ENCODE measurements around the gene SLC10A3. TPM values are rescaled to one million over a fixed set of nuclear protein-coding genes. Genes with fewer than 3 reads are reported as not detected.
"Not testable (repeated sequence)": the region's sequence is repeated elsewhere in the genome, so short reads cannot be mapped to it uniquely, and the experiment has no call there.

The SLC10A3 gene
- total RNA-seq, 2 donors from 2014 or later: 5.4 to 9.1 TPM

- DNase-seq: no peak
- H3K9me3 Mint-ChIP-seq: peaks cover 58% of the 10 kb centered on the region
- 81 to 100% methylated on average over 1 to 7 of the region's 8 CpGs for WGBS, 2 experiments (ENCODE audit: insufficient coverage in 1 of 2, insufficient read length in 1 of 2)
- no peak overlapping the region for H3K4me3 ChIP-seq (ENCODE audit: low read length)
- H3K27me3 ChIP-seq (ENCODE audit: control insufficient read depth, insufficient read depth, low read length, poor library complexity, severe bottlenecking): no peaks in the 10 kb centered on the region
- H3K27ac Mint-ChIP-seq: no peak overlapping the region
- no peaks in the 10 kb centered on the region for H3K4me1 ChIP-seq (ENCODE audit: control insufficient read depth, insufficient read depth, low read length)
- no peak overlapping the region for H3K4me3 Mint-ChIP-seq
- peaks cover 3% of the 10 kb centered on the region for H3K36me3 ChIP-seq (ENCODE audit: control insufficient read depth, insufficient read depth, low read length)
- no peaks in the 10 kb centered on the region for H3K9me3 ChIP-seq (ENCODE audit: control insufficient read depth, low read length)
- no peak overlapping the region for H3K9ac ChIP-seq (ENCODE audit: extremely low read depth, low read length, poor library complexity, severe bottlenecking)
- peaks cover 2% of the 10 kb centered on the region for H3K27me3 Mint-ChIP-seq (ENCODE audit: insufficient read depth)
- TF ChIP-seq CTCF (conservative IDR thresholded peaks at IDR 0.05): no peak
- H3K4me1 Mint-ChIP-seq: no peaks in the 10 kb centered on the region
- peaks cover 11% of the 10 kb centered on the region for H3K36me3 Mint-ChIP-seq (ENCODE audit: low read depth)
- H3K27ac ChIP-seq (ENCODE audit: low read depth, low read length): no peak overlapping the region
These were observed 11.7 kb upstream of the SLC10A3 start for GRCh38 chrX:154502098-154502497.

GRCh38 chrX:154501423-154501822 lies 11.0 kb upstream of the SLC10A3 start:
- H3K9me3 Mint-ChIP-seq: peaks cover 61% of the 10 kb centered on the region
- H3K4me3 ChIP-seq (ENCODE audit: low read length); H3K27ac Mint-ChIP-seq; DNase-seq; H3K36me3 Mint-ChIP-seq (ENCODE audit: low read depth); H3K27me3 ChIP-seq (ENCODE audit: control insufficient read depth, insufficient read depth, low read length, poor library complexity, severe bottlenecking); H3K36me3 ChIP-seq (ENCODE audit: control insufficient read depth, insufficient read depth, low read length); H3K4me1 Mint-ChIP-seq; H3K27me3 Mint-ChIP-seq (ENCODE audit: insufficient read depth); H3K9ac ChIP-seq (ENCODE audit: extremely low read depth, low read length, poor library complexity, severe bottlenecking); H3K27ac ChIP-seq (ENCODE audit: low read depth, low read length); H3K9me3 ChIP-seq (ENCODE audit: control insufficient read depth, low read length); H3K4me3 Mint-ChIP-seq; H3K4me1 ChIP-seq (ENCODE audit: control insufficient read depth, insufficient read depth, low read length): not testable (repeated sequence)
- WGBS, 2 experiments (ENCODE audit: insufficient coverage in 1 of 2, insufficient read length in 1 of 2): 80 to 95% methylated on average over 2 to 7 of the region's 7 CpGs

- not testable (repeated sequence) for H3K4me1 Mint-ChIP-seq; H3K4me3 Mint-ChIP-seq; H3K9me3 ChIP-seq (ENCODE audit: control insufficient read depth, low read length); H3K4me1 ChIP-seq (ENCODE audit: control insufficient read depth, insufficient read depth, low read length); H3K4me3 ChIP-seq (ENCODE audit: low read length); H3K27ac Mint-ChIP-seq; H3K36me3 Mint-ChIP-seq (ENCODE audit: low read depth); H3K27me3 Mint-ChIP-seq (ENCODE audit: insufficient read depth); H3K27ac ChIP-seq (ENCODE audit: low read depth, low read length); H3K9ac ChIP-seq (ENCODE audit: extremely low read depth, low read length, poor library complexity, severe bottlenecking); DNase-seq; H3K36me3 ChIP-seq (ENCODE audit: control insufficient read depth, insufficient read depth, low read length); H3K27me3 ChIP-seq (ENCODE audit: control insufficient read depth, insufficient read depth, low read length, poor library complexity, severe bottlenecking)
- H3K9me3 Mint-ChIP-seq: peaks cover 60% of the 10 kb centered on the region
- WGBS, 2 experiments (ENCODE audit: insufficient coverage in 1 of 2, insufficient read length in 1 of 2): 95 to 100% methylated on average over 2 to 4 of the region's 4 CpGs
These were observed 6.2 kb upstream of the SLC10A3 start for GRCh38 chrX:154496591-154497137.

- no peaks in the 10 kb centered on the region for H3K36me3 Mint-ChIP-seq (ENCODE audit: low read depth)
- H3K4me1 Mint-ChIP-seq: no peaks in the 10 kb centered on the region
- no peak overlapping the region for H3K27ac Mint-ChIP-seq
- peaks cover 59% of the 10 kb centered on the region for H3K9me3 Mint-ChIP-seq
- Histone ChIP-seq H3K9me3 (ENCODE audit: control insufficient read depth, low read length) (no peaks in the 10 kb centered on the region), H3K4me3 (ENCODE audit: low read length) (no peak overlapping the region), H3K9ac (ENCODE audit: extremely low read depth, low read length, poor library complexity, severe bottlenecking) (no peak overlapping the region), H3K27ac (ENCODE audit: low read depth, low read length) (no peak overlapping the region), H3K27me3 (ENCODE audit: control insufficient read depth, insufficient read depth, low read length, poor library complexity, severe bottlenecking) (no peaks in the 10 kb centered on the region), H3K36me3 (ENCODE audit: control insufficient read depth, insufficient read depth, low read length) (no peaks in the 10 kb centered on the region), H3K4me1 (ENCODE audit: control insufficient read depth, insufficient read depth, low read length) (no peaks in the 10 kb centered on the region)
- peaks cover 1% of the 10 kb centered on the region for H3K27me3 Mint-ChIP-seq (ENCODE audit: insufficient read depth)
- 83 to 93% methylated on average over 1 to 5 of the region's 6 CpGs for WGBS, 2 experiments (ENCODE audit: insufficient coverage in 1 of 2, insufficient read length in 1 of 2)
- no peak for TF ChIP-seq CTCF (conservative IDR thresholded peaks at IDR 0.05)
- no peak for DNase-seq
- H3K4me3 Mint-ChIP-seq: no peak overlapping the region
These were observed 5.1 kb upstream of the SLC10A3 start for GRCh38 chrX:154495472-154495922.
